Kidney (tissue), 14 donors: Measurements from ENCODE around the gene WDR72. TPM values are rescaled to one million over a fixed set of nuclear protein-coding genes. Genes with fewer than 3 reads are reported as not detected.

Source experiments
- DNase-seq, 5 donors: peaks; one replicate each; pipeline ENCODE4 v3.0.0-alpha.2; 2013 to 2020
- FAIRE-seq: peaks from 2 replicates; lab custom pipeline; 2012; peaks lifted over from hg19 to GRCh38; lab: Jason Lieb, UNC
- H3K27ac ChIP-seq, 2 donors: one replicate each; pipeline ENCODE4 v1.7.0; 2013; ENCODE audit warnings: low read depth in 2 of 2, low read length in 2 of 2, inconsistent platforms in 1 of 2
- H3K27me3 ChIP-seq: one replicate; pipeline ENCODE4 v1.7.1; 2013; ENCODE audit warnings: low read length, inconsistent platforms; ENCODE audit not compliant: control insufficient read depth, insufficient read depth
- H3K36me3 ChIP-seq, 3 donors: one replicate each; pipeline versions ENCODE4 v1.7.0 to v1.7.1; 2013; ENCODE audit warnings: low read length in 3 of 3, control low read depth in 1 of 3, inconsistent platforms in 1 of 3; ENCODE audit not compliant: insufficient read depth in 3 of 3, control insufficient read depth in 2 of 3
- H3K4me1 ChIP-seq, 3 donors: one replicate each; pipeline versions ENCODE4 v1.7.0 to v1.7.1; 2013; ENCODE audit warnings: low read length in 3 of 3, inconsistent platforms in 1 of 3, low read depth in 1 of 3; ENCODE audit not compliant: control insufficient read depth in 2 of 3, insufficient read depth in 2 of 3
- H3K4me3 ChIP-seq, 3 donors: one replicate each; pipeline versions ENCODE4 v1.7.0 to v1.8.1; 2013; ENCODE audit warnings: low read length in 3 of 3, control low read depth in 1 of 3, inconsistent platforms in 1 of 3
- H3K9ac ChIP-seq, 3 donors: one replicate each; pipeline versions ENCODE4 v1.7.0 to v1.7.1; 2013; ENCODE audit warnings: low read length in 3 of 3, control low read depth in 1 of 3, inconsistent platforms in 1 of 3
- H3K9me3 ChIP-seq, 3 donors: one replicate each; pipeline versions ENCODE4 v1.7.0 to v1.7.1; 2013; ENCODE audit warnings: low read length in 3 of 3, control low read depth in 1 of 3, inconsistent platforms in 1 of 3; ENCODE audit not compliant: control insufficient read depth in 2 of 3, insufficient read depth in 1 of 3
- CTCF ChIP-seq: IDR thresholded peaks from 3 replicates; pipeline ENCODE4 v1.5.1; 2012; ENCODE audit warnings: mild to moderate bottlenecking, moderate library complexity, borderline replicate concordance; ENCODE audit not compliant: insufficient read depth; ENCODE audit errors: extremely low read depth
- intact Hi-C: fragments of 100-400 bp; cut with DNase I; formaldehyde crosslinking; loops from one replicate; pipeline ENCODE4 v1.11.1; 2022
- polyA plus RNA-seq: library from polyadenylated mRNA; stranded (reverse); fragments of 350-450 nt; fragmentation: Illumina TruSeq; extraction: RNeasy Lipid Tissue Mini Kit (QIAGEN cat#74804); gene quantifications from one replicate; pipeline ENCODE4 v1.2.3, GENCODE V29; 2014; ENCODE audit warnings: low read depth, low replicate concordance; ENCODE audit not compliant: insufficient read depth
- total RNA-seq: library from RNA; stranded (reverse); fragmentation: NEBNext Ultra II Directional; extraction: Animal tissue kit (Norgen Biotek cat#: 25700); gene quantifications from one replicate; pipeline ENCODE4 v1.2.1, GENCODE V29; 2021
- donor health status: control.
- donor health status: control.
- donor health status: control.
- donor health status: control.
- donor health status: control.
- donor health status: DM: yes; HTN: yes; CAD: no.
- donor health status: Normal renal cell carcinoma (clear cell type).

The WDR72 gene
- total and polyA plus RNA-seq, 2 donors from 2014 or later: 55.7 to 60.0 TPM

GRCh38 chr15:53644660-53645059 is 114.8 kb downstream of the WDR72 start:
- intact Hi-C loops: no loop called here
- no peak for FAIRE-seq
- no peak overlapping the region for H3K27ac ChIP-seq

GRCh38 chr15:53634517-53635106 is 124.9 kb downstream of the WDR72 start:
- Histone ChIP-seq H3K27ac (no peak overlapping the region), H3K9me3 (peaks cover 0 to 8% (median 0%) of the 10 kb centered on the region in 3 donors), H3K4me1 (peaks cover 0 to 5% (median 3%) of the 10 kb centered on the region in 3 donors), H3K9ac (no peak overlapping the region), H3K36me3 (peaks cover 0 to 8% (median 0%) of the 10 kb centered on the region in 3 donors), H3K4me3 (no peak overlapping the region), H3K27me3 (no peaks in the 10 kb centered on the region)
- FAIRE-seq (no peak), DNase-seq (peak in 1 of 5 donors; percentile 9)
- no peak for TF ChIP-seq CTCF
- intact Hi-C loops: no loop called here

More at GRCh38 chr15:53644660-53645059, 114.8 kb downstream of the WDR72 start:
- TF ChIP-seq CTCF: no peak
- Histone ChIP-seq H3K27me3 (no peaks in the 10 kb centered on the region), H3K9ac (no peak overlapping the region), H3K36me3 (no peaks in the 10 kb centered on the region), H3K4me1 (peaks cover 0 to 6% (median 0%) of the 10 kb centered on the region in 3 donors), H3K4me3 (no peak overlapping the region), H3K9me3 (no peaks in the 10 kb centered on the region)
- DNase-seq: no peak

- intact Hi-C loops: no loop called here
- TF ChIP-seq CTCF: no peak
- Histone ChIP-seq H3K4me1 (peaks cover 0 to 2% (median 0%) of the 10 kb centered on the region in 3 donors), H3K4me3 (no peak overlapping the region), H3K9me3 (peaks cover 0 to 6% (median 0%) of the 10 kb centered on the region in 3 donors), H3K9ac (no peak overlapping the region), H3K27me3 (no peaks in the 10 kb centered on the region), H3K27ac (no peak overlapping the region), H3K36me3 (peaks cover 0 to 16% (median 0%) of the 10 kb centered on the region in 3 donors)
- no peak for FAIRE-seq
- no peak for DNase-seq
Measured at GRCh38 chr15:53627279-53627678, 132.2 kb downstream of the WDR72 start.
